ENCODE results near the gene ETS2. TPM values are rescaled to one million over a fixed set of nuclear protein-coding genes. Genes with fewer than 3 reads are reported as not detected.

ETS2 gene
- total RNA-seq, 1 experiment from 2014 or later: 35.3 TPM

DNA sequence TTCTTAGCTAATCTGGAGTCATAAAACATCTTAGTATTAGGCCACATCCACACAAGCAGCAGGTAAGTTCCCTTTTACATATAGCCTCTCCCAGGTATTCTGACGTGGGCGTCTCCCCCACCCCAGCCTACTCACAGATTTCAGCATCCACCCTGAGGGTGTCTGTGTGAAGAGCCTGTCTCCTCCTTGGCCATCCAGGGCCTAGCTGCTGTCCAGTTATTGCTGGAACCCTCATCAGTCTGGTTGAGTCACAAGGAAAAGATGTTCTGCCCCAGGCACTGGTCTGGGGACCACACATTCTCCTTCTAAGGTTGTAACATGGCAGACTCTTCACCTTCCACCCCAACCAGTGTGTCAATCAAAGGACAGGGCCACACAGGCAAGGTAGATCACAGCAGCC lies 57.6 kb downstream of the ETS2 start:
- Histone ChIP-seq H2BK20ac (ENCODE audit: low read depth, low read length, poor library complexity, severe bottlenecking) (no peak overlapping the region), H3K79me2 (ENCODE audit: insufficient read depth, low read length) (no peaks in the 10 kb centered on the region), H3K14ac (ENCODE audit: insufficient read depth, low read length) (no peak overlapping the region; the same call in 1 of the 2 replicates), H3K9me3 (ENCODE audit: control insufficient read depth, low read depth, low read length) (no peaks in the 10 kb centered on the region), H2AK5ac (ENCODE audit: insufficient read length, low read length) (no peak overlapping the region), H3K27ac (ENCODE audit: insufficient read length, low read depth, low read length) (no peak overlapping the region), H3T11ph (ENCODE audit: low read length) (no peak overlapping the region), H4K5ac (ENCODE audit: insufficient read length, low read depth, low read length) (no peak overlapping the region), H3K18ac (ENCODE audit: insufficient read length, low read depth, low read length) (no peak overlapping the region), H2BK5ac (ENCODE audit: insufficient read length, low read length) (no peak overlapping the region), H2BK120ac (ENCODE audit: low read depth, low read length, poor library complexity, severe bottlenecking) (no peak overlapping the region), H3K4ac (ENCODE audit: low read depth, low read length) (no peak overlapping the region), H4K20me1 (ENCODE audit: control insufficient read depth, insufficient read depth, insufficient read length) (no peaks in the 10 kb centered on the region), H3K56ac (ENCODE audit: insufficient read length, low read depth, low read length) (no peak overlapping the region), H3K9ac (ENCODE audit: extremely low read depth, insufficient read length, low read length) (no peak overlapping the region), H2AFZ (ENCODE audit: low read length) (no peak overlapping the region), H3K27me3 (ENCODE audit: insufficient read depth, low read length) (no peaks in the 10 kb centered on the region), H3K4me1 (ENCODE audit: insufficient read depth, low read length) (no peaks in the 10 kb centered on the region), H2BK15ac (ENCODE audit: low read depth, low read length) (no peak overlapping the region), H3K23ac (ENCODE audit: insufficient read length, low read depth, low read length) (no peak overlapping the region), H4K91ac (ENCODE audit: insufficient read length, low read depth, low read length) (no peak overlapping the region), H2BK12ac (ENCODE audit: insufficient read length, low read depth, low read length) (no peak overlapping the region), H3K79me1 (ENCODE audit: insufficient read depth, low read depth, low read length, poor library complexity, severe bottlenecking) (no peaks in the 10 kb centered on the region), H4K8ac (replicated peaks; ENCODE audit: insufficient read length, low read depth, low read length) (no peak overlapping the region), H3K4me2 (ENCODE audit: insufficient read depth, insufficient read length, low read length) (no peak overlapping the region), H3K23me2 (ENCODE audit: insufficient read length, low read depth, low read length, poor library complexity, severe bottlenecking) (no peaks in the 10 kb centered on the region)
- Mint-ChIP-seq H3K4me3 (no peak overlapping the region), H3K4me1 (peaks cover 8 to 11% of the 10 kb centered on the region in 2 experiments), H3K9me3 (no peaks in the 10 kb centered on the region; a peak in 2 of 5 replicates), H3K36me3 (ENCODE audit: insufficient read depth in 1 of 3, low read depth in 3 of 3) (no peaks in the 10 kb centered on the region), H3K27me3 (ENCODE audit: low read depth) (peaks cover 3% of the 10 kb centered on the region; the same call in 1 of the 2 replicates), H3K27ac (no peak overlapping the region; a peak in 1 of 7 replicates)
- TF ChIP-seq, protein P1, sequence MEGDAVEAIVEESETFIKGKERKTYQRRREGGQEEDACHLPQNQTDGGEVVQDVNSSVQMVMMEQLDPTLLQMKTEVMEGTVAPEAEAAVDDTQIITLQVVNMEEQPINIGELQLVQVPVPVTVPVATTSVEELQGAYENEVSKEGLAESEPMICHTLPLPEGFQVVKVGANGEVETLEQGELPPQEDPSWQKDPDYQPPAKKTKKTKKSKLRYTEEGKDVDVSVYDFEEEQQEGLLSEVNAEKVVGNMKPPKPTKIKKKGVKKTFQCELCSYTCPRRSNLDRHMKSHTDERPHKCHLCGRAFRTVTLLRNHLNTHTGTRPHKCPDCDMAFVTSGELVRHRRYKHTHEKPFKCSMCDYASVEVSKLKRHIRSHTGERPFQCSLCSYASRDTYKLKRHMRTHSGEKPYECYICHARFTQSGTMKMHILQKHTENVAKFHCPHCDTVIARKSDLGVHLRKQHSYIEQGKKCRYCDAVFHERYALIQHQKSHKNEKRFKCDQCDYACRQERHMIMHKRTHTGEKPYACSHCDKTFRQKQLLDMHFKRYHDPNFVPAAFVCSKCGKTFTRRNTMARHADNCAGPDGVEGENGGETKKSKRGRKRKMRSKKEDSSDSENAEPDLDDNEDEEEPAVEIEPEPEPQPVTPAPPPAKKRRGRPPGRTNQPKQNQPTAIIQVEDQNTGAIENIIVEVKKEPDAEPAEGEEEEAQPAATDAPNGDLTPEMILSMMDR (conservative IDR thresholded peaks at IDR 0.05): no peak
- no peak for DNase-seq
- no CpG with 5 or more reads among the region's 2 CpGs for WGBS (ENCODE audit: extremely low coverage, insufficient read length, low lambda C conversion rate)

Data from H9 (cell line).